Head of caudate nucleus (tissue), 42 donors: ENCODE data around the gene FAIM2.

ENCODE experiments used
- DNase-seq, 42 donors: peaks; one replicate each; pipeline versions ENCODE4 v3.0.0 to v3.0.0-alpha.2; 2020 to 2021; ENCODE audit warnings: mixed read lengths in 7 of 42
- intact Hi-C: fragments of 100-400 bp; cut with DNase I; formaldehyde crosslinking; loops from one replicate; pipeline ENCODE4 v1.15.0; 2022

FAIM2 gene

DNA sequence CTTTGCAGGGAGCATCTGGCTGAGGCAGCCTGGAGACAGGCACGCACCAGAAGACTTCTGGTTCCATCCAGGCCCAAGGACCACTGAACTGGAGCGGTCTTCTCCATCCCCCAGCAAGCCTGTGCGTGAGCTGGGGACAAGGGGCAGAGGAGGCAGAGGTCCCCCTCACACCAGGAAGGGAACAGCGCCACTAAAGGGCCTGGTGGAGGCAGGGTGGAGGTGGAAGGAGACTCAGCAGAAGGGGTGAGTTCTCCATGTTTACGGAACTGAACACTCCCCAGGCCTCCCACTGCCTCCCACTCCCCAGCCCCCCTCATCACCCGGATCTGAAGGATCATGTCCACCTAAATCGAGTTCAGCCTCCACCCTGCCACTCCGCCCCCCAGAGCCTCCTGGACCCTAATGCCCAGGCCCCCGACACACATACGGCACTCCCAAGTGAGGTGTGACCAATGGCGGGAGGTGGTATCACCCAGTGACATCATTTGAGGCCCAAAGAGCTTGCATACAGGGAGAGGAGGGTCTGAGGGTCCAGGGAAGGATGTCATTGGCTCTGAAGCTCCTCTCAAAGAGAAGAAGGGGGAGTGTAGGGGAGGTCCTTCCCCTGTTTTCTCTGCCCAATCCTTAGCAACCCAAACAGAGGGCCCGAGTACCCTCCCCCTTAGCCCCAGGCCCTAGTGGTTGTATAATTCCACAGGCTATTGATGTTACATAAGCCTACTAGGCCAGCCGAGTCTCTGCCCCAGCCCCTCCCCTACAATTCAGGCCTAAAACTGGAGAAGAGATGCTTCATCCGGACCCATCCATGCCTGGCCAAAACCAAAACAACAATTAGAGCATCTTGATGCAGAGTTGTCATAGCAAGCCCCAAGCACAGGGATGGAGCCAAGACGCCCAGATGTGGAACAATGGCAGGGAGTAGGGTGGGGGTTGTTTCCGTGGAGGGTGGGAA lies 1.0 kb downstream of the FAIM2 start:
- intact Hi-C loops, result no loop called here

DNA sequence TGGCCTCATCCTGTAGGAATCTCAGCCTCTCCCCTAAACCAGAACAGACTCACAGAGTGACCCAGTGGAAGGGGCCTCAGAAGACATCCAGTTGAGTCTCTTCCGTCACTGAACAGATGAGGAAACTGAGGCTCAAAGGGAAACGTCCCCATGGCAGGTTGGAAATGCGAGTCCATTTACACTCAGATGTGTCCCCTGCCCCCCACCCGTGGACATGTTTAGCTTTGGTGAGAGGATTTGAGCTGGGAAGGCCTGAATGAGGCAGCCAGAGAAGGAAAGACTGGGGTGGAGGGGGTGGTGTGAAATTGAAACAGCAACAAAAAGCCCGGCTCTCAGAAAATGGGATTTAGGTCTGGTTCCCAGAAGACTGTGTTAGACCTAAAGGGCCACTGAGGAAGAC lies 1.7 kb downstream of the FAIM2 start:
- DNase-seq, result no peak
- intact Hi-C loops, result no loop called here

More for the DNA sequence above, 1.0 kb downstream of the FAIM2 start:
- peak in 41 of 42 donors; percentile 21 to 80 (median 55) for DNase-seq

GRCh38 chr12:49901026-49901425 lies 2.7 kb downstream of the FAIM2 start:
- DNase-seq, result no peak
- intact Hi-C loops, result no loop called here

DNA sequence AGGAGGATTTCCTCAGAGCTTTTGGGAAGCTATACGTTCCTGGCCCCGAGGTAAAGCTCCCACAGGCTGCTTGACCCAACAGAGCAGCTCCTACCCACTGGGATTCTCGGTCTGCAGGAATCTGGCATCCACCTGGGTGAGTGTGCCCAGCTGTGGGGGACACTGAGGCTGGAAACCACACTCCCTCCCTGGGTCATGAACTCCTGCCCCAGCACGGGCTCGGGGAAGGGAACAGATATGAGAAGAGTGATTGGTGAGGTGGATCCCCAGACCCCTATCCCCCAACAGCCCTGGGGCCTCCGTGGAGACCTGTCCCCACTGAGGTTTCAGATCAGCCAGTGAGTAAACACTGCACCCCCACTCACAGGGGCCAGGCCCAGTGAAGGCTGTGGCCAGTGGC lies 3.3 kb downstream of the FAIM2 start:
- no peak for DNase-seq
- intact Hi-C loops, result no loop called here

DNA sequence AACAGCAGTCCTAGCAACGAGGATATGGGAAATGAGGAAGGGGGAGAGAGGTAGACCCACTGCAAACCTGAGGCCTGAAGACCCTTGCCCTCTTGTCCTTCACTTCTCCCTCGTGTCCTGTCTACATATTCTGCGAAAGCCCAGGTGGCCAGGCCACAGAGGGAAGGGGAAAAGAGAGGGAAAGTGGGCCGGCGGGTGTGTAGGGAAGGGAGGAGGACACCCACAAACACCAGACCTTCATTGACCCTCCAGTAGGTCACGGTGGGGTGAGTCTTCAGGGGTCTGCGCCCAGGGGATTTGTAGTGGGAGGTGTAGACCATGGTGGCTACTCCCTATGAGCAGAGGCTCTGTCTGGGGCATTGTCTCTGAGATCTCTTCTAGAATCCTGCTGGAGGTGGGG lies 3.8 kb downstream of the FAIM2 start:
- intact Hi-C loops, result no loop called here

GRCh38 chr12:49899286-49899843 lies 4.3 kb downstream of the FAIM2 start:
- no peak for DNase-seq
- intact Hi-C loops, result no loop called here

More for the DNA sequence above, 3.8 kb downstream of the FAIM2 start:
- DNase-seq, result no peak

DNA sequence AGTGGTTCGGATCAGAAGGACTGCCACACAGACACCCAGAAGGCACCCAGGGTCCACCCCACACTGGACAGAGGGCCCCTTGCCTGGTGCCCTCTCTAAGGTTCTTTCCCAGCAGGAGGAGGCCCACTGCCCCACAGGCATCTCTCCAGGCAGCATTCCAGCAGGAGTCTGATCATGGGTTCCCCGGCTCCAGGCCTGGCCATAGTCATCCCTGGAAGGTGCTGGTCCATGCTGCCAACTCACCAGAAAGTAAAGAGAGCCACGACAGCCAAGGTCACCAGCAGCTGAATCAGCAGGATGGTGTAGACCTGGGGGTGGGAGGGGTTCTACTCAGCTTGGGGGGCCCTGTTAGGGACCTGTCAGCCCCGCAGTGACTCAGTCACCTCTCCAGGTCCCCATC lies 6.4 kb downstream of the FAIM2 start:
- intact Hi-C loops, result no loop called here
- DNase-seq, result no peak

DNA sequence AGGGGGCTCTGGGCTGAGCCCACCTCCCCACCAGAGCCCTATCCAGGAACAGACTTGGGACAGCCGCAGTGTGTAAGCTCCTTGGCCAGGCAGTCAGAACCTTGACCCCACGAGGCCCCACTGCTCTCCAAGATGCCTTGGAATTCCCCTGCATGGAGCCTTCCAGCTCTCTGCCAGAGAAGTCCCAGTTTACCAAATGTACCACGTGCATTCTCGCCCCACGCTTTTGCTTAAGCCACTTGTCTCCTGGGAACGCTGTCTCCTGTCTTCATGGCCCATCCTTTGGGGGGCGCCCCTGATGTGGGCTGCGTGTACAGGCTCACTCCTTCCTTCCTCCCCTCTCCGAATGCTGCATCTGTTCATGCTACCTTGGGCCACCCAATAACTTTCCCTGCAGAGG lies 7.9 kb downstream of the FAIM2 start:
- intact Hi-C loops, result no loop called here
- no peak for DNase-seq

DNA sequence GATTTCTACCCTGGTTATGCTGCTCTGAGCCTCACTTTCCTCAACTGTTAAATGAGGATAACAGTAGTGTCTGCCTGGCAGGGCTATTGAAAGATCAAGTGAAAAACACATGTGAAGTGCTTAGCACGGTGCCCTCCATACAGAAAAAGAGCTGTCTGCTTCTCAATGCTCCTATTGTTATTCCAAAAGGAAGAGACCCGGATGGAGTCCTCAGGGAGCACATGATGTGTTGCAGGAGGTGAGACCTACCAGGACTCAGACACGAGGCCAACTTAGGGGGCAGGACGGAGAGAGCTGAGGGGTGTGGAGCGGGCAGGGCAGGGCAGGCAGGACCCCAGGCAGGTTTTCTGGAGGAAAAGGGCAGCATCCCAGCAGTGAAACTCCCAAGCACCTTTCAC lies 8.9 kb downstream of the FAIM2 start:
- intact Hi-C loops, result no loop called here
- peak in 5 of 42 donors; percentile 10 to 62 (median 38) for DNase-seq

- intact Hi-C loops, result no loop called here
- no peak for DNase-seq
These were observed 9.6 kb downstream of the FAIM2 start for GRCh38 chr12:49893753-49894750.

GRCh38 chr12:49892732-49893317 lies 10.9 kb downstream of the FAIM2 start:
- no peak for DNase-seq
- intact Hi-C loops, result no loop called here

DNA sequence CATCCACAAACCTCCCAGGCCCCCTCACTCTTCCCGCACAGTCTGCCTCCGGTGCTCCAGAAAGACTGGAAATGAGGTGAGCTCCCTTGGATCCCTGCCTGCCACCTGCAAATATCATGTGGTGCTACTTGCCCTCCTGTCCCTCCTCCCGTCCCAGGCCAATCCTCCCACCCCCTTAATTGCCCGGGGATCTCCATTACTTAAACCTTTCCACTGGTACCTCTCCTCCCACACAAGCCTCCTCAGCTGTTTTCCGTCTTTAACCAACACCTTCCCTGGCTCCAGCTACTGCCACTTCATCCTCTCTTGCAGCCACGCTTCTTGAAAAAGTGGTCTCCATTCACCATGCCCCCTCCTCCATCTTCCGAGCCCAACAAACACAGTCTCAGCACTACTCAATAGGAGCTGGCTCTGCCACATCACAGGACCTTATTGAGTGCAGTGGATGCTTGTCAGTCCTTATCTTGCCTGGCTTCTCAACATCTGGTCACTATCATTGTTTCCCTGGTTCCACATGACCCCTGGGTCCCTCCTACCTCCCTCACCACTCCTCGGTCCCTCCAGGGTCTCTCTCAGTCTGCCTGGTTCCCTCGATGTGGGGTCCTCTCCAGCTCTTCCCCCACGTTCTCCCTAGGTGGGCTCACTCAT lies 11.5 kb downstream of the FAIM2 start:
- DNase-seq, result no peak
- intact Hi-C loops, result no loop called here

DNA sequence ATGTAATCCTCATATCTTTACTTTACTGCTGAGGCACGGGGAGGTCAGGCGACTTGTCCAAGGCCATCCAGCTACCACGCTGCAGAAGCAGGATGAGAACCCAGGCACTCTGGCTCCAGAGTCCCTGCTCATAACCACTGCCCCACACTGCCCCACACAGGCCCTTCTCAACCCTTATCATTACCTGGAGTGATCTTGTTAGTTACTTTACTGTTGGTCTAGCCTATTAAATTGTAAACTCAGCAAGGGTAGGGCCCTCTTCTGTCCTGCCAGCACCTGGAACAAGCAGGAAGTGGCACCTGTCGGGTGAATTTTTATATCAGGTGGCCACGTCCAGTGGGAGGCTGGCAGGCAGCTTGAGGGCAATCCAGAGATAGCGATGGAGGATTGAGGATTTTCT lies 12.2 kb downstream of the FAIM2 start:
- no peak for DNase-seq
- intact Hi-C loops, result no loop called here

DNA sequence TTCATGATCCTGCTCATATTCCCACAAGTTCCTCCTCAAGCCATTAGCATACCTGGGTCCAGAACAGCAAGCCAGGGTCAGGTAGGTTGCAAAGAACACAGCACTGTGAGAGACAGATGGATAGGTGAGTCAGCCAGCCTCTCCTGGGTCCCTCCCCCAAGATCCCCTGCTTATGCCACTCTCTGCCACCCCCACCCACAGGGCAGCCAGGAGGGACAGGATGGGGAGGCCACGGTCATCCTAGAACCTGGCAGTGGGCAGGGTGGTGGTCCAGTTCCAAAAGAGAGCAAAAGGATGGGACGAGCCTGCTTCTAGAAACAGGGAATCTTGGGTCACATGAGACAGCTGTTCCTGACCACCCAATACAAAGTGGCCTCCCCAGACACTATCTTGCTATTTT lies 12.7 kb downstream of the FAIM2 start:
- intact Hi-C loops, result no loop called here

GRCh38 chr12:49890096-49890461 lies 13.6 kb downstream of the FAIM2 start:
- DNase-seq, result no peak
- intact Hi-C loops, result no loop called here

More for the DNA sequence above, 12.7 kb downstream of the FAIM2 start:
- DNase-seq, result no peak

GRCh38 chr12:49889361-49890095 lies 14.2 kb downstream of the FAIM2 start:
- DNase-seq, result no peak
- intact Hi-C loops, result no loop called here

DNA sequence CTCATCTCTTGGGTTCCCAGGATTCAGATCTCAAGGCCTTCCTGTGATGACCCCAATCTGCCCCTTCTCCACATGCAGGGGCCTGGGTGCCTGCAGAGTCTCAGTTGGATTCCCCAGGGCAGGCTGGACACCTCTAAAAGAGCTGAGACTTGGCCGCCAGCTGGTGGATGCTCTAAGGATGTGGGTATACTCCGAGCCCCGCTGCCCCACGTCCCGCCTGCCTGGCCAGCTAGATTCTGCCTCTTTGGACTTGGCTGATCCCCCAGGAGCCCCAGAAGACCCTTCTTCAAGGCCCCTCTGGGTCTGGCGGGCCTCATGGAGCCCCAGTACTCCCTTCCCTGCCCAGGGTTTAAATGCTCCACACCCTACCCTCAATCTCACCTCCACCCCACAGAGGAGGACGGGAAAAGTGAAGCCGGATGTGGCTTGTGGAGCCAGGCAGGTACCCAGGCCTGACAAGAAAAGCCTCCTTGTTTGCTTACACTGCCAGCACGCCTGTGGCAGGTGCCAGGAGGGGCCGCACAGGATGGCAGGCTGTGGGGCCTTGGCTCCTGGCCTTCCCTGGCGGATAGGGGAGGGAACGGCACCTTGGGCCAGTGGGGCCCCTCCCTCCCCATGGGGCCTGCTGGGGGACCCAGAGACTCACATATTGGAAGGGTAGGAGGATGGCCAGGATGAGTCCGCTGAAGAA lies 15.1 kb downstream of the FAIM2 start:
- intact Hi-C loops, result no loop called here
- no peak for DNase-seq
